HG02623 (cell line): Measurements from ENCODE around the gene ST6GAL2.

Experiments
- ATAC-seq: cut with Tn5 transposase; IDR thresholded peaks from one replicate; pipeline ENCODE4 v1.9.1; 2021; ENCODE audit warnings: moderate library complexity; ENCODE audit not compliant: unreplicated experiment

The ST6GAL2 gene

DNA sequence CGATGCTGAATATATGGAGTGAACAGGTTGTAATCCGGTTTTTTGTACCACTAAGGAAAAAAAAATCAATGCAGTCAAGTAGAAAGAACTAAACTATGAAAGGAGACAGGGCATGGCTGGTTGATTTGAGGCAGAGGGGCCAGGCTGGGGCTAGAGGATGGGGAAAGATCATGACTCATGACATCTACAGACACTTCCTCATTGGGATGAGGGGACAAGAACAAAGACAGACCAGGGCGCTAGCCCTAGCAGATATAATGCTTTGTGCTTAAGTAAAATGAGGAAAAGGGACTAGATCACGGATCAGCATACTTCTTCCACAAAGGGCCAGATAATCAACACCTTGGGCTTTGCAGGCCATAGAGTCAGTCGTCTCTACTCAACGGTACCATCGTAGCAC lies 55.8 kb downstream of the ST6GAL2 start:
- no peak for ATAC-seq

DNA sequence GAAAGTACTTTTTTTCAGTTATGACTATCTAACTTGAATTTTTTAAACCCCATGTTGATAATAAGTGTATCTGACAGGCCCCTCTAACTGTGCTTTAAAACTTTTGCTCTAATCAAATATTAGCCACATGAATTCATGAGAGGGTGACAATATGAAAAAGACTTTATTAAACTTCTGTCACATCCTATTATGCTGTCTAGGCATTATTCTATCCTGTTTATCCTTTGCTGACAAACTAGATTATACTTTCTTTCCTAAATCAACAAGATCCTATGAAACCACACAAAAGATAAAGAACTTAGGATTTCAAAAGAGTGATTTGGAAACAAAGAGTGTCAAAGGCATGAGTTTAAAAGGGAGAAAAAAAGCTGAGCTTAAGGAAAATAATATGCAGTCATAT lies 57.8 kb downstream of the ST6GAL2 start:
- ATAC-seq, result no peak

DNA sequence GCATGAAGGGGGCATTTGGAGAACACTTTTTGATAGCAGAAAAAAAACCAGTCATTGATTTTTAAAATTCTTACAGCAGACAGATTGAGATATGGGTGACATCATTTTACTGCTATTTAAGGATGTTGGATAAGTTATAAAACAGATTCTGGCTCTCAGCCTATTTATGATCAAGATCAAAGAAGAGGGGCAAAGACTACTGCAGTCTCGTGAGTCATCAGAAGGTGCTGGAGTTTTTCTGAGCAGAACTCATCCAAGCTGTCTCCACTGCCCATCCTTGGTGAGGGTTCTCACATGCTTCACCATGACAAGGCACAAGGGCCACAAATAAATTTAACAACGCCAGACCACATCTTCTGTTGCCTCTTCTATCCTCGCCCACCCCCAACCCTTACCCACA lies 58.8 kb downstream of the ST6GAL2 start:
- no peak for ATAC-seq

DNA sequence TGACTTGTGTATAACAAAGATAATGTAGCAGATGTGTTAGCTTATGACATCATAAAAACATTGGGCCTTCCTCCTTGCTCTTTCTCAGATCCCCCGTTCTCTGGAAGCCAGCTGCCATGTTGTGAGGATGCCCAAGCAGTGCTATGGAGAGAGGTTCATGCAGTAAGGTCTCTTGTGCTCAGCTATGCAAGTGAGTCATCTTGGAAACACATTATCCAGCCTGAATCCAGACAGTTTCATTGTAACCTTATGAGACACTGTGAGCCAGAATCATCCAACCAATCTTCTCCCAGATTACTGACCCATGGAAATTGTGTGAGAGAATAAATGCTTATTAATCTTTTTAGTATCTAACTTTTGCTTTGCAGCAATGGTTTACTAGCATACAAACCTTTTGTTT lies 60.8 kb downstream of the ST6GAL2 start:
- ATAC-seq, result no peak

DNA sequence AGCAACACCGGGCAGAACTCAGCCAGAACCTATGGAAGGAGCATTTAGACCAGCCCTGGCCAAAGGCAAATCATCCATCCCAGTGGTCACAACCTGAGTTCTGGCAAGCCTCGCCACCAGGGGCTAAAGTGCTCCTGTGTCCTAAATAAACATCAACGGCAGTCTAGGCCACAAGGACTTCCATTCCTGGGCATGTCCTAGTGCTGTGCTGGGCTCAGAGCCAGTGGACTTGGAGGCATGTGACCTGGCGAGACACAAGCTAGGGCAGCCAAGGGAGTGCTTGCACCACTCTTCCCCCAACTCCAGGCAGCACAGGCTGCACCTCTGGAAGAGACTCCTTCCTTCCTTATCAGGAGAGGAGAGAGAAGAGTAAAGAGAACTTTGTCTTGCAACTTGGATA lies 69.0 kb downstream of the ST6GAL2 start:
- no peak for ATAC-seq

DNA sequence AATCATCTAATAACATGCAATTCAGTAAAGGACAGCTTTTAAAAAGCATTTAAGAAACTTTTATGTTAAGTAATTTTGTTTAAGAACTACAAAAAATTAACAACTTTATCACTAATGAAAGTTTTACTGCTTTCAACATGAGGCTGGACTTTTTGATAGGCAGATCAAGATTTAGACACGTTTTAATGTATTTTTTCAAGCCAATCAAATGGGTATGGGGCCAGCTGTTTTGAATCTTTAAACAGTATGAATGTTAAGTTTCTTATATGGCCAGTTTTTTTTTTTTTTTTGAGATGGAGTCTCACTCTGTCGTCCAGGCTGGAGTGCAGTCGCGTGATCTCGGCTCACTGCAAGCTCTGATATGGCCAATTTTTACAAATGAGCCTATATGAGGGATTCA lies 73.1 kb downstream of the ST6GAL2 start:
- ATAC-seq, result no peak

DNA sequence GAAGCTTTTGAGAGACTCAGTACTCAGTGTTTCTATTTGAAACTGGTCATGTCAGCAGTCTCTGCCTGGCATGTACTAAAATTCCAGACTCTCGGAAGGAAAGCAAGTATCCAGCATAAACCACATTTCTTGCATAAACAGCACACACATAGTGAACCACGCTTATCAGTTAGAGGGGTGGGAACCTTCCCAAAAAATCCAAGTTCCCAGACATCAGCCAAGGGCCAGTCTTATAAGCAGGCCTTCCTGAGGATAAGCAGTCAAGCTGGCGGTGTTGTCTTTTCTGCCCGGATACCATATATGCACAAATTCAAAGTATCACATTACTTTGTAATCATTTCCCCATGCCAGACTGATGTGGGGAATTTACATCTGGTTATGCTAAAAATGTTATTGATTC lies 73.6 kb downstream of the ST6GAL2 start:
- no peak for ATAC-seq

DNA sequence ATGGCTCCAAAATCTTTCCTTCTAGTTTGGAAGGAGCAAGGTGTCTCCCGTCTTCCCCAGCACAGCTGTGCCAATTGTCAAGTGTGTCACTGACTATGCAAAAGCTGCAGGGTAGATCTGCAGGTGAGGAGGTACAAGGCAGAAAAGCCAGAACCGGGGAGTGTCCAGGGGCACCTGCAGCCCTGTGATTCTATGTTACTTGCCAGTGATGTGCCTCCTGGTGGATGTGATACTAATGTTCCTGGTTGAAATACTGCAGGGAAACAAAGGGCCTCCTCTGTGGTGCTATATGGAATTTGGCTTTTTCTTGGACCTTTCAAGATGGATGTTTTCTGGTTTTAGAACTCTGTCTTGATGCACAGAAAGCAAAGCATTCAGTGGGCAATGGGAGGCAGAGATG lies 80.3 kb downstream of the ST6GAL2 start:
- no peak for ATAC-seq

DNA sequence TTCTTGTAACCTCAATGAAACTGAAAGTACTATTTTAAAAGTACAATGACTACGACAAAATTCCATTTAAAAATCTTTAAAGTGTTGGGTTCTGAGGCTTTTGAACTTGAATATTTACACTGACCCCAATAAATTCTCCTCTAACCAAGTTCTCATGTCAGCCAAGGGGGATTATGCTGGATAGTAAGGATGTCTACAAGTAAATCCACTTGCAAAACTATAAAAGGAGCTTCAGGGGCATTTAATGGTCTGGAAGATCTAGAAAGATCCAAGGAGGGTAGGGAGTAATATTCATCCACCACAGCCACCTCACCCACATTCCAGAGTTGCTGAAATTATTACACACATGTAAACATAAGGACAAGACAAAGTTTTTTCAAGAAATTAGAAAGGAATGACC lies 81.8 kb downstream of the ST6GAL2 start:
- ATAC-seq, result no peak

DNA sequence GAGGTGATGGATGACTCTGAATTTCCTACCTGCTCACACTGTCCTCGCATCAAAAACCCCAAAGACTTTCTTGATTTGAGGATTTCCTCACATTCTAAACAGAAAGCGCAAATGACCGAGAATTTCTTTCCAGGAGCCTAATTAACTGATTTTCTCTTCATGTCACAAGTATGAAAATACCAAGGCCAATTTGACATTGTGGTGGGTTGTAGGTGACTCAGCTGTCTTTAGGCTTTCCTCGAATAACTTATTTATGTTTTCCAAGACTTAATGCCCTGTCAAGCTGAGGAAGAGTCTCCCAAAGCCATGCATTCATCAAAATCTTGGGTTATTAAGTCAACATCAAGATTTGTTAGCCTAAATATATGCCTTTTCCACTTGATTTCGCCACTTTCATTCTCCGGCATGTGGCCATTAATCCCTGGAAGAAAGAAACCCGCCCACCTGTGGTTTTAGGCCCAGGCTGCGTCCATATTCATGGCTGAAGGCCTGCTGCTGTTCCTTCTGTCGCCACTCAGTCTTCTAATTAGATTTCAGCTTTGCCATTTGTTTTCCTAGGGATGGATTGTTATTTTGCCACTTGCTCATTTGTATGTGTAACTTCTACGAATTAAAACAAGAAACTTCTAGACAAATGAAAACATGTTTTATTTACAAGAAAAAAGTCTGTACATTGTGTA lies 84.9 kb downstream of the ST6GAL2 start:
- ATAC-seq, result no peak

DNA sequence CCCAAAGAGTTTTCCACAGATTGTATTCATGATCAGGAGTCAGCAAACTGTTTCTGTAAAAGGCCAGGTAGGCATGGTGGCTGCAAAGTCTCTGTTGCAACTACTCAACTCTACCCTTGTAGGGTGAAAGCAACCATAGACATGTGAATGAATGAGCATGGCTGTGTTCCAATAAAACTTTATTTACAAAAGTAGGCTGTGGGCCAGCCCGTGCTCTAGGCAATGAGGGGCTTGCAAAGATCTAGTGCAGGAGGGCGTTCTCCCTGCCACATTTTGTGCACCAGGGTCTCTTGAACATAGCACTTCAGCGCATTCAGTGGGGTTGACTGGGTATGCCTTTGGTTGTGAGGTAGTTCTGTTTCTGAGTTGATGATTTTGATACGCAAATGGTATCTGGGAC lies 85.8 kb downstream of the ST6GAL2 start:
- no peak for ATAC-seq

DNA sequence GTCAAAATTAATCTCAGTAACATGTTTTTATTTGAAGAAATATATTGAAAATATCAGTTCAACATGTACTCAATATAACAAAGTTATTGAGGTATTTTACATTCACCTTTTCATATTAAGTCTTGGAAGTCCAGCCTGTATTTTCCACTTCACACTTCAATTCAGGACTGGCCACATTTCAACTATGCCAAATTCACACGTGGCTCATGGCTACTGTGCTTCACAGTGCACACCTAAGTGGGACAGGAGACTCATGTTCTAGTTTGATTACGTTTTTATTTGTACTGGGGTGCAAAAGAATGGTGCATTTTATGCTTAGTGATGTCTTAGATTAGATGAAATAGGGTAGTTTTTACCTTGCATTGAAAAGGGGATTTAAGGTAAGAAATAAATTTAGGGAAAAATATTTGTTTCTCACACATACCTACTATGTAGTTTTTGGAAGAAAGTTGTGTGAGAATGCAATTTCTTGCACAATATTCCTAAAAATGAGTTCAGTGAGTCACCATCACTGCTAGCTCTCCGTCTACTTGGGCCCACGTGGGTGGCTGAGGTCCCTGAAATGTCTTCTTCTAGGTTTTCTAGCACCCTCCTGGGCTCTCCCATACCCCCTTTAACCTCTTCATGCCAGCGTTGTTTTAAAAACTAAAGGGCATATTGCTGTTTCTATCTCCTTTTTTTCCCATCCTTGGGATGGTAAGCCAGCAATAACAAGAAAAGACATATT lies 87.0 kb downstream of the ST6GAL2 start:
- ATAC-seq, result no peak

DNA sequence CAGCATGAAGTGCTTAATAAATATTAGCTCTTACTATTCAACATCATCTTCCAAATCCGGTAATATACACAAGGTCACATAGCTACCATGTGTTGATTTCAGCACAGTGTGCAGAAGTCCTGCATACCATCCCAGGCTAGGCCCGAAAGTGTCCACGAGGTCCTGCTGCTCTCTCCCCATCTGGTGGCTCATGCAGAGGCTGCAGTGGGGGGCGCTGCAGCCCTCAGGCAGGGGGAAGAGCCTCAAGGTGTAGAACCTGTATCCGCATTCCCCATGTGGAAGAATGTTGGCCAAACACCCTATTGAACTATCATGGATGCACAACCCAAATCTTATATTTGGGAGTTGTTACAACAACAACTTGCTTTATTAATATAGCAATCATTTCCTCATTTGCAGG lies 88.5 kb downstream of the ST6GAL2 start:
- no peak for ATAC-seq

DNA sequence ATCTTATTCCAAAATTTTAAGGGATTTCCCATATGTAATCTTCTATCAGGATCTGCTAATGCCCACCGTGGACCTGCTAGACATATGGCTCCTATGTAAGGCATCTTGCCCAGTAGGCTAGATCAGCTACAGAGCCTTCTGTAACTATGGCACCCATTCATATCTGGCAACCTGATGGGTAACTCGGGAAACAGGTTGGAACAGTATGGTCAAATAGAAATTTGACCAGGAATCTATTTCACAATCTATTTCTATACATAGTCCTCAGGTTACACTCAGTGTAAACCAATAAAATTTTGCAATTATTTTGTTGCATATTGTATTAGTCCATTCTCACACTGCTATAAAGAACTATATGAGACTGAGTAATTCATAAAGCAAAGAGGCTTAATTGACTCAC lies 93.3 kb downstream of the ST6GAL2 start:
- ATAC-seq, result no peak

DNA sequence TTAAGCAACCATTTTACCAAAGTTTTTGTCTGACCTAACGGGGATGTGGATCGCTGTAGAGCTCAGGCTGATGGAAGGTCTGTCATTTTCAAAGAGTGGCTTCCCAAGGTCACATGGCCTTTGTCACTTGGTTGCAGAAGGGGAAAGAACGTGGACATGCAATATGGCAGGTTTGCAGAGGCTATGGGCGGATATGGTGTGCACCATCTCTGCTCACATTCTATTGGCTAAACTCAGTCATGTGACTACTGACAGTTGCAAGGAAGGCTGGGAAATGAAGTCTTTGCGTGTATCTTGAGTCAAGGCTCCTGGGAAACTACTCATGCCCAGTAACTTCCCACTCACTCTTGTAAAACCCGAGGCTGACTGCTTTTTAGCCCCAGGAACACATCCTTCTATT lies 96.8 kb downstream of the ST6GAL2 start:
- ATAC-seq, result no peak

DNA sequence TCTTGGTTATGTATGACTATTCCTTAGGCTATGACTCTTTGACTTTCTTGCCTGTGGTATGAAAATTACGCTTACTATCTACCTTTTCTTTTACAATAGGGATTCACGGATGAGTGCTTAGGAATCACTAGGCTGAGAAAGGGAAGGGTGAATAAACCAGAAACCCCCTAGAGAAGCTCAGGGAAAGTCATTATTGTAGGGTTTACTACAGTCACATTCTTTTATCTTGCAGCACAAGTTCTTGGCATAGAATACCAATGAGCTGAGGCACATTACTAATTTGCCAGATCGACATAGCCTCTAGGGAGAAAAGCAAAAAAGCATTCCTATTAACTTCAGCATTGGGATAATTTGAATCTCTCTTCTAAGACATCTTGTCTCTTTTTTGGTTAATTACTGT lies 103.3 kb downstream of the ST6GAL2 start:
- ATAC-seq, result no peak

DNA sequence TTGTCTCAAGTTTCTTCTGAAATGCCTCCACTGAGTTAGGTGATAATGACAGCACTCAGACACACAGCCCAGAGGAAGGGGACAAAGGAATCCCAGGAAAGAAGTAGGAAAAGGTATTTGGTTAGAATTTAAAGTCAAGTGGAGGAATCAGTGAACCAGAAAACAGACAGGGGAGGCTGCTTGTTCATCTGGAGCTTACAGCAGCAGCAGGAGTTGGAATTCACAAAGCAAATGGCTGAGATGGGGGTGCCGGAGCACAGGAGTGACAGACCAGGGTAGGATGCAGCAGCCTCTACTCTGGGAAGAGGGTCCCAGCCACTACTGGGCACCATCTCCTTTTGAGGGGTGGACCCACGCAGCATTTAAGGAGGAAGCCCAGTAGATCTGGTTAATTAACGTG lies 104.8 kb downstream of the ST6GAL2 start:
- ATAC-seq, result no peak

DNA sequence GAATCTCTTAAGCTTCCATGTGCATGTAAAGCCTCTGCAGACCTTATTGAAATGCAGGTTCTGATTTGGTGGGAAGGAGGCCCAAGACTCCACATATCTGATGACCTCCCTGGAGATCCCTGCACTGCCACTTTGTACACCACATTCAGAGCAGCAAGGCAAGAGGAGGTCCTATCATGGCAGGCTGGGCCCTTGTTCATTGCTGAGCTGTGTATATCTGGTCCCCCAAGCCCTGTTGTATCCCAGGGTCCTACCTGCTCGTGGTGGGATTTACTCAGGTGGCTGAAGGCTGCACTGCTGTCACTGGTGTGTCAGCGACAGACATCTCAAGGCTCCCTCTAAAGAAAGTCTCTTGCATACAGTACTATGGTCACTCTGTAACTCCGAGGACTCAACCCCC lies 114.2 kb downstream of the ST6GAL2 start:
- no peak for ATAC-seq

DNA sequence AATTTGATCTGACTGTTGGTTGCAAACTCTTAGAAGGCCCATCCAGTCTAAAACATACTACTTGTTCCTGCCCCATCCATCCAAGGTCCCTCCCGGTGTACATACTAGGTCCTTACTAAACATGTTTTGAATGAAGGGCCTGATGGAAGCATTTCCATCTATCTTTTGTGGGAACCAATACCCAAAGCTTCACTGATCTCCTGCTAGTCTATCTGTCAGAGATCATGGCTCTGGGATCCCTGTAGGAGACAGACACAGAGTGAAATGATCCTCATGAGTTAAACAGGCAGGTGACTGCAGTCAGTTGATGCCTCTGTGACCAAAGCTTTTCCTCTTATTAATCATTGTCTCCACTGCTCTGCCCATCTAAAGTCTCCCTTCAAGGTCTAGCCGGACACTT lies 115.0 kb downstream of the ST6GAL2 start:
- no peak for ATAC-seq

DNA sequence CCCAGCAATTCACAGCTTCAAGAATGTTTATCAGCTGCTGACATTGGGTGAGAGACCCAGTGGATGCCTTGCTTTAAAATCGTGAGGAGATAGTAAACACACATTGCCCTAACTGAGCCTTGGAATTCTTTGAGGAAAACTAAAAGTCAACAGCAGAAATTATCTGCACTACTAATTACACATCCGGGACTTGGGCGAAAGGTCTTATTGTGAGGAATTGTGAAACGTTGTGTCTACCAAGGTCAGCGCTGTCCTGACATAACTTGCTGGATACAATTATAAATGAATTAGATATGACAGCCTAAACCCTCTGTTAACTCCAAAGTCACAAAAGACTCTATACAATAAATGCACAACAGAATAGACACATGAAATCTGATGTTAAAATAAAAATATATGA lies 121.4 kb downstream of the ST6GAL2 start:
- no peak for ATAC-seq

DNA sequence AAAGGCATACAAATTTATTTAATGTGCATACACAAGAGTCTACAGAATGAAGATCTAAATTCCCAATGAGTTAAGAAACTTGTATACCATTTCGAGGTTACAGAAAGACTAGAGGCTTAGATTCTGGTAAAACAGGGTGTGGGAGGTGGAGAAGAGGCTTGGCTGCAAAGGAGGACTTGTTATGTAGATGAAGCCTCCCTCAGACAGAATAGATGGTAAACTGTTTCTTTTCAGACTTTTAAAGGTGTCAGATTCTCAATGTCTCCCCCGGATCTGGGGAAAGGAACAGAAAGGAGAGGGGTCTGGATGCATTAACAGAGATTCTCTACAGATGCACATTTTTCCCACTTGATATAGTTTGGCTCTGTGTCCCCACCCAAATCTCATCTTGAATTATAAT lies 126.0 kb downstream of the ST6GAL2 start:
- no peak for ATAC-seq

DNA sequence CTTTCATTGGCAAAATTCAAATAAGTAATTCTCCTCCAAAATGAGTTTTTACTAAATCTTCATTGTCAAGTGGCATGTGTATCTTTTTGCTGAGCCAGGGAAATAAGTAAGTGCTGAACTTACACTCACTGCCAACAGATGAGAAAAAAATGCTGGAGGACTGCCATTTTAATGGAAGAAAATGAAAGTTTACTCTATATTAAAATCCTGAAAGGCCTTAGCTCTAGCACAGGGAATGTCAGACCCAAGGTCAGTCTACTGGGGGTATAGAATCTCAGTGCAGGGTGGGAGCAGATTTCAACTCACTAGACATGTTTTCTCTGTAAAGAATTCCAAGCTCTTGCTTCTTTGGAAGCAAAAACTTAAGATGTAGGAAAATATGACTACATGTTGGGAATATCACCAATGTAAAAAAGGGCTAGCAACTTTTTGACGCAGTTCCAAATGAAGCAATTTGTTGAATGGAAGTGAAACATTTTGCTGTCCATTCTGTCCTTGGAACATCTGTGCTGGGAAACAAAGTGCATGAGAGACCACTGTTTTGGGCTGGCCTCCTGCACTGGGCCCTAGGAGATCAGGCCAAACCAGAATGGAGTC lies 127.0 kb downstream of the ST6GAL2 start:
- no peak for ATAC-seq
